WTC11 (cell line): ENCODE measurements around the gene CMYA5. TPM values are rescaled to one million over a fixed set of nuclear protein-coding genes. Genes with fewer than 3 reads are reported as not detected.

Experiments
- ATAC-seq: fragments of 200-7000 bp; cut with Tn5 transposase; 2 replicates; pipeline ENCODE4 v1.10.0; 2021; ENCODE audit warnings: mild to moderate bottlenecking, moderate library complexity
- CTCF ChIA-PET: fragments of 300-600 bp; sonication (Branson Sonifier 250); formaldehyde crosslinking; loops from one replicate; lab custom pipeline; 2021; ENCODE audit warnings: antibody characterized with exemption; lab: Charles Lee
- POLR2A ChIA-PET: fragments of 350-600 bp; sonication (Branson Sonifier 250); formaldehyde crosslinking; loops from one replicate; lab custom pipeline; 2021; ENCODE audit warnings: antibody characterized with exemption; lab: Charles Lee
- DNase-seq: peaks from one replicate; pipeline ENCODE4 v3.0.0; 2021; ENCODE audit warnings: low spot score
- H3K27ac Mint-ChIP-seq: 2 replicates; pipeline ENCODE4 v1.8.0; 2021; ENCODE audit warnings: mixed read lengths
- H3K27me3 Mint-ChIP-seq: 2 replicates; pipeline ENCODE4 v1.8.0; 2021; ENCODE audit warnings: low read depth, mild to moderate bottlenecking, moderate library complexity, mixed read lengths
- H3K36me3 Mint-ChIP-seq: 2 replicates; pipeline ENCODE4 v1.8.0; 2021; ENCODE audit warnings: mixed read lengths
- H3K4me1 Mint-ChIP-seq: 2 replicates; pipeline ENCODE4 v1.8.0; 2022; ENCODE audit warnings: mixed read lengths
- H3K4me3 Mint-ChIP-seq: 2 replicates; pipeline ENCODE4 v1.8.0; 2021; ENCODE audit warnings: mild to moderate bottlenecking, moderate library complexity, mixed read lengths
- H3K9me3 Mint-ChIP-seq: 2 replicates; pipeline ENCODE4 v1.8.0; 2021; ENCODE audit warnings: mixed read lengths
- AFF4 ChIP-seq: sonication (generic); formaldehyde crosslinking; IDR thresholded peaks from 2 replicates; pipeline ENCODE4 v1.8.1; 2023; ENCODE audit warnings: mild to moderate bottlenecking, missing genetic modification reagents, borderline replicate concordance
- AR ChIP-seq: fragments of 250-450 bp; sonication (Bioruptor Pico); IDR thresholded peaks from 2 replicates; pipeline ENCODE4 v1.9.0; 2021; ENCODE audit warnings: mild to moderate bottlenecking
- ETV6 ChIP-seq: sonication (generic); formaldehyde crosslinking; IDR thresholded peaks from 2 replicates; pipeline ENCODE4 v1.8.1; 2022; ENCODE audit warnings: mild to moderate bottlenecking, missing genetic modification reagents
- FOXK1 ChIP-seq: sonication (generic); formaldehyde crosslinking; IDR thresholded peaks from 2 replicates; pipeline ENCODE4 v1.8.0; 2022; ENCODE audit warnings: mild to moderate bottlenecking, moderate library complexity, missing genetic modification reagents
- HMGA2 ChIP-seq: fragments of 250-450 bp; sonication (Bioruptor Pico); IDR thresholded peaks from 2 replicates; pipeline ENCODE4 v1.4.0; 2021; ENCODE audit warnings: mild to moderate bottlenecking, moderate library complexity
- HMGXB4 ChIP-seq: sonication (generic); formaldehyde crosslinking; IDR thresholded peaks from 2 replicates; pipeline ENCODE4 v1.8.1; 2023; ENCODE audit warnings: mild to moderate bottlenecking, moderate library complexity, missing genetic modification reagents
- MXD4 ChIP-seq: fragments of 250-450 bp; sonication (Bioruptor Pico); IDR thresholded peaks from 2 replicates; pipeline ENCODE4 v1.8.0; 2021; ENCODE audit warnings: mild to moderate bottlenecking, moderate library complexity, borderline replicate concordance
- MYBL2 ChIP-seq: sonication (generic); formaldehyde crosslinking; IDR thresholded peaks from 2 replicates; pipeline ENCODE4 v1.8.1; 2023; ENCODE audit warnings: mild to moderate bottlenecking, moderate library complexity, missing genetic modification reagents
- NFYB ChIP-seq: sonication (generic); formaldehyde crosslinking; conservative IDR thresholded peaks from 2 replicates; pipeline ENCODE4 v1.8.0; 2022; ENCODE audit warnings: low read depth, missing genetic modification reagents
- NR1H2 ChIP-seq: sonication (generic); formaldehyde crosslinking; IDR thresholded peaks from 2 replicates; pipeline ENCODE4 v1.9.0; 2021; ENCODE audit warnings: mild to moderate bottlenecking, moderate library complexity, missing genetic modification reagents
- NR2C2 ChIP-seq: sonication (generic); formaldehyde crosslinking; IDR thresholded peaks from 2 replicates; pipeline ENCODE4 v1.8.0; 2022; ENCODE audit warnings: mild to moderate bottlenecking, missing genetic modification reagents
- PRRX2 ChIP-seq: fragments of 250-450 bp; sonication (Bioruptor Pico); IDR thresholded peaks from 2 replicates; pipeline ENCODE4 v1.8.0; 2021; ENCODE audit warnings: mild to moderate bottlenecking
- ZNF219 ChIP-seq: sonication (generic); formaldehyde crosslinking; IDR thresholded peaks from 2 replicates; pipeline ENCODE4 v1.8.0; 2023; ENCODE audit warnings: missing genetic modification reagents, mild to moderate bottlenecking, borderline replicate concordance
- ZNF416 ChIP-seq: fragments of 250-450 bp; sonication (Bioruptor Pico); IDR thresholded peaks from 2 replicates; pipeline ENCODE4 v1.9.0; 2021; ENCODE audit warnings: mild to moderate bottlenecking, inconsistent platforms
- ZNF532 ChIP-seq: fragments of 250-450 bp; sonication (Bioruptor Pico); IDR thresholded peaks from 2 replicates; pipeline ENCODE4 v1.9.0; 2021; ENCODE audit warnings: mild to moderate bottlenecking, borderline replicate concordance
- total RNA-seq: library from RNA; stranded (reverse); gene quantifications from 3 replicates; pipeline ENCODE4 v1.2.3, GENCODE V29; 2021
- TF ChIP-seq, protein P1 (sequence below): sonication (generic); formaldehyde crosslinking; conservative IDR thresholded peaks from 2 replicates; pipeline ENCODE4 v1.8.1; 2022; ENCODE audit warnings: mild to moderate bottlenecking, missing genetic modification reagents
- TF ChIP-seq, protein P2 (sequence below): fragments of 250-450 bp; sonication (Bioruptor Pico); IDR thresholded peaks from 2 replicates; pipeline ENCODE4 v2.1.2; 2022; ENCODE audit warnings: mild to moderate bottlenecking, moderate library complexity

Gene CMYA5
- total RNA-seq, 1 experiment from 2014 or later = 1.2 TPM

GRCh38 chr5:79816014-79816413 lies 126.4 kb downstream of the CMYA5 start (continued):
- no peak for TF ChIP-seq ZNF532 (CRISPR knock-in tag)

DNA sequence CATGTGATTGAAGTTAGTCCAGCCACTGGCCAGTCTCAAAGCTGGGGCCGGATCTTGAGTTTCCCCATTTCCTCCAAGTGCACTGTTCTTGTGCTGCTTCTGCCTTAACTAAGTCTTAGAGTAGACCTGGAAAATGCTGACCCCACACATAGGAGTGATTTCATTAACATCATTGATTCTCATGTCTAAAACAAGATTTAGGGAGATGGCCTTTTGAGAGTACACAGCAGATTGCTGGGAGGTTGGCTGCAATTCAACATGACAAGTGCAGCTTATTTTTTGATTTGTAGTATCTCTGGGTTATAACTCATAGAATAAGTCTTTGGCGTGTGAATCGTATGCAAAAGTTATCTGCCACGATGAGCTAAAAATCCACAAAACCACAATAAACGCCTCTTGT lies 131.0 kb downstream of the CMYA5 start:
- ATAC-seq (no peak), DNase-seq (no peak)
- Mint-ChIP-seq H3K27ac (no peak overlapping the region), H3K9me3 (peaks cover 35% of the 10 kb centered on the region), H3K27me3 (no peaks in the 10 kb centered on the region), H3K4me1 (no peaks in the 10 kb centered on the region), H3K36me3 (no peaks in the 10 kb centered on the region), H3K4me3 (no peak overlapping the region)
- TF ChIP-seq HMGA2 (CRISPR knock-in tag) = no peak
- no peak for TF ChIP-seq NR1H2 (CRISPR knock-in tag)
- TF ChIP-seq, protein P1, sequence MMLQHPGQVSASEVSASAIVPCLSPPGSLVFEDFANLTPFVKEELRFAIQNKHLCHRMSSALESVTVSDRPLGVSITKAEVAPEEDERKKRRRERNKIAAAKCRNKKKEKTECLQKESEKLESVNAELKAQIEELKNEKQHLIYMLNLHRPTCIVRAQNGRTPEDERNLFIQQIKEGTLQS (CRISPR knock-in tag) = no peak
- ChIA-PET POLR2A (no interaction called here), CTCF (interaction anchor here (0.9 kb wide), 1 partner anchor 9 kb away, joined by 3 read pairs; no protein-coding TSS in a partner anchor)

GRCh38 chr5:79824444-79824843 lies 134.8 kb downstream of the CMYA5 start:
- Mint-ChIP-seq H3K27me3 (no peaks in the 10 kb centered on the region), H3K4me3 (no peak overlapping the region), H3K4me1 (no peaks in the 10 kb centered on the region), H3K9me3 (peaks cover 20% of the 10 kb centered on the region), H3K27ac (no peak overlapping the region), H3K36me3 (no peaks in the 10 kb centered on the region)
- POLR2A ChIA-PET = no interaction called here
- ATAC-seq (no peak), DNase-seq (no peak)
- CTCF ChIA-PET = no interaction called here
- no peak for TF ChIP-seq PRRX2 (CRISPR knock-in tag)
- no peak for TF ChIP-seq MXD4 (CRISPR knock-in tag)
- TF ChIP-seq, protein P2, sequence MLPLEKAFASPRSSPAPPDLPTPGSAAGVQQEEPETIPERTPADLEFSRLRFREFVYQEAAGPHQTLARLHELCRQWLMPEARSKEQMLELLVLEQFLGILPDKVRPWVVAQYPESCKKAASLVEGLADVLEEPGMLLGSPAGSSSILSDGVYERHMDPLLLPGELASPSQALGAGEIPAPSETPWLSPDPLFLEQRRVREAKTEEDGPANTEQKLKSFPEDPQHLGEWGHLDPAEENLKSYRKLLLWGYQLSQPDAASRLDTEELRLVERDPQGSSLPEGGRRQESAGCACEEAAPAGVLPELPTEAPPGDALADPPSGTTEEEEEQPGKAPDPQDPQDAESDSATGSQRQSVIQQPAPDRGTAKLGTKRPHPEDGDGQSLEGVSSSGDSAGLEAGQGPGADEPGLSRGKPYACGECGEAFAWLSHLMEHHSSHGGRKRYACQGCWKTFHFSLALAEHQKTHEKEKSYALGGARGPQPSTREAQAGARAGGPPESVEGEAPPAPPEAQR (CRISPR knock-in tag) = no peak

DNA sequence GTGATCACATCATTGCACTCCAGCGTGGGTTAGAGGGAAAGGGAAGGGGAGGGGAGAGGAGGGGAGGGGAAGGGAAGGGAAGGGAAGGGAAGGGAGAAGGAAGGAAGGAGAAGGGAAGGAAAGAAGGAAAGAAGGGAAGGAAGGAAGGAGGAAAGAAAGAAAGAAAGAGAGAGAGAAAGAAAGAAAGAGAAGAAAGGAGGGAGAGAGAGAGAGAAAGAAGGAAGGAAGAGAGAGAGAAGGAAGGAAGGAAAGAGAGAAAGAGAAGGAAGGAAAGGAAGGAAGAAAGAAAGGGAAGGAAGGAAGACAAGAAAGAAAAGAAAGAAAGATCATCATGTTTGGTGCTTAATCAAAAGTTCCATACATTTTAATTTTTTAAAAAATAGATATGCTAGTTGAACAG lies 136.2 kb downstream of the CMYA5 start:
- no peaks in the 10 kb centered on the region for H3K4me1 Mint-ChIP-seq
- ChIA-PET POLR2A (no interaction called here), CTCF (no interaction called here)
- no peak overlapping the region for H3K27ac Mint-ChIP-seq
- ATAC-seq (no peak), DNase-seq (no peak)
- no peaks in the 10 kb centered on the region for H3K27me3 Mint-ChIP-seq
- peaks cover 9% of the 10 kb centered on the region for H3K9me3 Mint-ChIP-seq
- no peak overlapping the region for H3K4me3 Mint-ChIP-seq
- no peaks in the 10 kb centered on the region for H3K36me3 Mint-ChIP-seq
- TF ChIP-seq ZNF416 (CRISPR knock-in tag) (no peak), AR (CRISPR knock-in tag) (no peak), NFYB (CRISPR knock-in tag) (no peak), NR2C2 (CRISPR knock-in tag) (no peak), MYBL2 (CRISPR knock-in tag) (no peak), AFF4 (CRISPR knock-in tag) (no peak), ZNF219 (CRISPR knock-in tag) (no peak), ETV6 (no peak), HMGXB4 (CRISPR knock-in tag) (no peak), FOXK1 (CRISPR knock-in tag) (no peak)
